Mesodermal cell (in vitro differentiated cells): ENCODE data around the gene CKLF.

Experiments
- H3K27ac ChIP-seq: 2 replicates; pipeline ENCODE4 v1.7.0; 2013; ENCODE audit warnings: mild to moderate bottlenecking, low read depth, low read length, moderate library complexity; ENCODE audit not compliant: severe bottlenecking
- H3K36me3 ChIP-seq: 2 replicates; pipeline ENCODE4 v1.7.1; 2013; ENCODE audit warnings: mild to moderate bottlenecking, low read length, moderate library complexity; ENCODE audit not compliant: control insufficient read depth, insufficient read depth
- H3K4me1 ChIP-seq: one replicate; pipeline ENCODE4 v1.7.1; 2013; ENCODE audit warnings: mild to moderate bottlenecking, low read length; ENCODE audit not compliant: insufficient read depth, control insufficient read depth, poor library complexity, severe bottlenecking
- H3K4me3 ChIP-seq: 2 replicates; pipeline ENCODE4 v1.7.0; 2013; ENCODE audit warnings: low read length, control low read depth, mild to moderate bottlenecking; ENCODE audit not compliant: insufficient read depth, poor library complexity, severe bottlenecking; ENCODE audit errors: extremely low read depth
- H3K9me3 ChIP-seq: 2 replicates; pipeline ENCODE4 v1.7.1; 2013; ENCODE audit warnings: mild to moderate bottlenecking, low read length, moderate library complexity; ENCODE audit not compliant: control insufficient read depth
- WGBS, 2 experiments: methylation state at CpG; one replicate each; pipeline ENCODE4 v1.1.5; 2013; ENCODE audit warnings: missing lambda C conversion rate in 2 of 2; ENCODE audit not compliant: insufficient coverage in 2 of 2; 5-methylcytosine and 5-hydroxymethylcytosine counted together

The CKLF gene

DNA sequence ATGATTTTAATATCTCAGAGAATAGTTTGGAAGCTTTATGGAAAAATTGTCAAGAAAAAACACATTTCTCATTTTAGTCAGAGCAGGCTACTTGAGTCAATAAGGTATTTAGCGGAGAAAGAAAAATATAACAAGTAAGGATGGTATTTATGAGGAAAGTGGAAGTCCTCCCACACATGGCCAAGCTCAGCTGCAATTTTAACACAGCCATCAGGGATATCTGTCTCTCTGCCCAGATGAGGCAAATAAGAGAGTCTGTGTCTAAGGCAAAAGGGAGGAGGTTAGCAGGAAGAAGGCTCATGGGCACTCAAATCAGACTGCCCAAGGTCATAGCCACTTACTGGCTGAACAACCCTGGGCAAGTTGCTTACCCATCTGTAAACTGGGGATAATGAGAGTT is 21.7 kb downstream of the CKLF start:
- WGBS, 2 experiments: 88% methylated on average over 1 of the region's 1 CpG; no CpG with 5 or more reads in 1 of the 2 experiments
- Histone ChIP-seq H3K4me1 (peaks cover 2% of the 10 kb centered on the region), H3K27ac (no peak overlapping the region), H3K36me3 (no peaks in the 10 kb centered on the region), H3K9me3 (no peaks in the 10 kb centered on the region), H3K4me3 (no peak overlapping the region)

DNA sequence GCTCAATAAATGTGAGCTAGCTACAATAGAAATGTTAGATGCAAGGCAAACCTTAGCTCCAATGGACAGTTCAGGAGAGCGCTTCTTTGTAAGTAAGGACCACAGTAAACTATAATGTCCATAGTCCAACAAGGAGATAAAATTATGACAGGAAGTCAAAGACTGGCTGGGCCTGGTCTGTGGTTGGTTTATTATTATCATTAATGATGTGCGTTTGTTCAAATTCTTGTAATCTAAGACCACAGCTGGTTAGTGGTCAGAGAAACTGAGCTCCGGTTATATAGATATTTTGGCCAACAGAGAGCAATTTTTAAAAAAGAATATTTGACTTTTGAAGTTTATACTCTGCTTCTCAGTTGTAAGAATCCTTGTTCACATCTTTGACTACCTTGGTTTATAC is 22.2 kb downstream of the CKLF start:
- Histone ChIP-seq H3K27ac (no peak overlapping the region), H3K4me1 (no peaks in the 10 kb centered on the region), H3K9me3 (no peaks in the 10 kb centered on the region), H3K4me3 (no peak overlapping the region), H3K36me3 (no peaks in the 10 kb centered on the region)
- WGBS, 2 experiments: 94 to 100% methylated on average over 1 to 2 of the region's 3 CpGs

DNA sequence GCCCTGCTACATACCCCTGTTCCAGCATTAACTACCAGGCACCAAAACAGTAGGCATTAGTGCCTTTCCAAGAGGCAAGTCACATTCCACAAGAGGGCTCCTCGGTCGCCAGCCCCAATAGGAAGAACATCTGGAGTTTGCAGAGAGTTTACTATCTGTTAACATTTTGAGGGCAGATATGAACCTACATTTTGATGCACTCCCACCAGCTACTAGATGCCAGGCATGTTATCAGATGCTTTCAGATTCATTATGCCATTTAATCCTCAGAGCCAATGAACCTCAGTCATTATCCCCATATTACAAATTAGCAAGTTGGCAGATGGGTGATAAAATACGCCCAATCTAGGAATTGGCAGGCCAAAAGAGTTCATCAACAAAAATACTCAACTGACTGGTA is 22.7 kb downstream of the CKLF start:
- no peaks in the 10 kb centered on the region for H3K36me3 ChIP-seq
- WGBS, 2 experiments: 94 to 100% methylated on average over 1 to 3 of the region's 3 CpGs
- no peak overlapping the region for H3K27ac ChIP-seq
- no peaks in the 10 kb centered on the region for H3K9me3 ChIP-seq
- H3K4me1 ChIP-seq: no peaks in the 10 kb centered on the region
- H3K4me3 ChIP-seq: no peak overlapping the region

DNA sequence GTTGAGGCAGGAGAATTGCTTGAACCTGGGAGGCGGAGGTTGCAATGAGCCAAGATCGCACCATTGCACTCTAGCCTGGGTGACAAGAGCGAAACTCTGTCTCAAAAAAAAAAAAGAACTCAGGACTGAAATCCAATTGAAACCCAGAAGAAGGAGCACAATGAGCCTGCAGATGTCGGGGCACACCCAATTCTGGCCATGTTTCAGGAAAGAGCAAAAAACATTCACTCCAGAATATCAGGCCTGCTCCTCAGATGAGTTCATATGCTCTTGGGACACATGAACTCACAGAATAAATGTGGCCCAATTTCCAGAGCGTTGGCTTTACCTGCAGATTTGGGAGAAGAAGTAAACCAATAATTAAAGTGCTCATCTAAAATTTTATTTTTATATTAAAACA is 23.9 kb downstream of the CKLF start:
- 86 to 100% methylated on average over 1 to 3 of the region's 5 CpGs for WGBS, 2 experiments
- Histone ChIP-seq H3K27ac (no peak overlapping the region), H3K4me1 (peaks cover 10% of the 10 kb centered on the region), H3K36me3 (no peaks in the 10 kb centered on the region), H3K9me3 (no peaks in the 10 kb centered on the region), H3K4me3 (no peak overlapping the region)

GRCh38 chr16:66578651-66579531 is 26.5 kb downstream of the CKLF start, which contains the start of gene CMTM2:
TSS of gene CMTM2 (plus strand) at chr16:66579463. CDS start at chr16:66579608, 145 bp downstream.
- peaks cover 10% of the 10 kb centered on the region for H3K4me1 ChIP-seq
- no peaks in the 10 kb centered on the region for H3K9me3 ChIP-seq
- WGBS, 2 experiments: 42 to 49% methylated on average over 74 to 75 of the region's 77 CpGs
- no peak within 1 kb of the TSS for H3K27ac ChIP-seq
- H3K4me3 ChIP-seq: no peak within 1 kb of the TSS
- no peaks in the 10 kb centered on the region for H3K36me3 ChIP-seq

DNA sequence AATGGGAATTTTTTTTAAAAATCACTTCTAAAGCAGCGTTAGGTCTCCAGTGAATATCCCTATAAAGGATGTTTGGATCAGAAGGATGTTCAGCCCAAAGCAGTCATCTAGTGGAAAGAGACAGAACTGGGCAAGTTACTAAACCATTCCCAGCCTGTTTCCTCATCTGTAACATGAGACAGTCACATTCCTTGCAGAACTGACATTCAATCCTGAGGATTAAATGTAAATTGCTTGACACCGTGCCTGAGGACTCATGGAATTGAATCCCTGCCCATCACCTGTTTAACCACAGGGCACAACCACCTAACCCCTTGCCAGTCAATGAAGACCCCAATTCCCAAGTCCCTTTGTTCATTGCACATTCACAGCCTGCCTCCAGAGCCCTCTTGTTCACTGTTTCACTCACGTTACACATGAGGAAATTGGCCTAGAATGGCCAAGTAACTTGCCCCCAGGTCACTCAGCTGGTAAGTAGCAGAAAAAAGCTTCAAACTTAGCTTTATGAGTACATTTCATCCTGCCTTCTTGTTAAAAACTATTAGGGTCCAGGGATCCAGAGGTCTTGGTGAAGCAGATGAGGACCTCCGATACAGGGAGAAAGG is 28.3 kb downstream of the CKLF start:
- WGBS, 2 experiments: 59 to 75% methylated on average over 3 to 4 of the region's 4 CpGs
- H3K36me3 ChIP-seq: no peaks in the 10 kb centered on the region
- H3K9me3 ChIP-seq: no peaks in the 10 kb centered on the region
- H3K27ac ChIP-seq: no peak overlapping the region
- peaks cover 10% of the 10 kb centered on the region for H3K4me1 ChIP-seq
- no peak overlapping the region for H3K4me3 ChIP-seq

DNA sequence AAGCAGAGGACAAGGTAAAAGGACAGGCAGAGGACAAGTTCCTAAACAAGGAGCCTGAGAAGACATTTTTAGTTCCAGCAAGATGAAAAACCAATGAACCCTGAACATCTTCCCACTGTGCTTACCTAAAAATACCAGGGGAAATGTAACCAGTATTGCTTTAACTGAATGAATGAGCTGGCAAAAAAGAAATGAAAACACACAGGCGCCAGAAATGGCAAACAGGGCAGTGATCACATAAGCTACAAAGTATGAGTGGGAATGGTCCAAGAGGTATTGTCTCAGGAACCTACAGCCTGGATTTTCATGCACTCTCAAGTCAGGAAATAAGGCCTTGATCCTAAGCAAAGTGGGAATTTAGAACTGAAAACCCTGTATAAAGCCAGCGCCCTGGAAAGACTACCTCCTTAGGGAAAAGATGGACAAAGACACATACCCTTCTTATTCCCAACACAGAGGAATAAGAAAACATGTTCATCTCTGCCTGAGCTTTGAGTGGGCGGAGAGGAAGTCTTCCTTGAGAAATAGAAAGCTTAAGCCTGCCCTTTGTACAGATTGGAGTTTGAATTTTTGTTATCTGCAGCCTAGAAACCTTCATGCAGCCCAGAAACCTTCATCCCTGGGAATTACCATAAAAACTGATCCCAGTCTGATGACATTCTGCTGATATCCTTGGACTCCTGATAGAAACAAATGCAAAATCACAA is 29.0 kb downstream of the CKLF start:
- WGBS, 2 experiments: 87 to 96% methylated on average over 2 of the region's 3 CpGs
- Histone ChIP-seq H3K27ac (no peak overlapping the region), H3K9me3 (no peaks in the 10 kb centered on the region), H3K36me3 (no peaks in the 10 kb centered on the region), H3K4me3 (no peak overlapping the region), H3K4me1 (peaks cover 10% of the 10 kb centered on the region)

- H3K4me3 ChIP-seq: no peak overlapping the region
- no peaks in the 10 kb centered on the region for H3K9me3 ChIP-seq
- H3K27ac ChIP-seq: no peak overlapping the region
- H3K36me3 ChIP-seq: no peaks in the 10 kb centered on the region
- 80 to 88% methylated on average over 7 to 10 of the region's 10 CpGs for WGBS, 2 experiments
- peaks cover 5% of the 10 kb centered on the region for H3K4me1 ChIP-seq
Measured at GRCh38 chr16:66585481-66586239, 33.3 kb downstream of the CKLF start.

DNA sequence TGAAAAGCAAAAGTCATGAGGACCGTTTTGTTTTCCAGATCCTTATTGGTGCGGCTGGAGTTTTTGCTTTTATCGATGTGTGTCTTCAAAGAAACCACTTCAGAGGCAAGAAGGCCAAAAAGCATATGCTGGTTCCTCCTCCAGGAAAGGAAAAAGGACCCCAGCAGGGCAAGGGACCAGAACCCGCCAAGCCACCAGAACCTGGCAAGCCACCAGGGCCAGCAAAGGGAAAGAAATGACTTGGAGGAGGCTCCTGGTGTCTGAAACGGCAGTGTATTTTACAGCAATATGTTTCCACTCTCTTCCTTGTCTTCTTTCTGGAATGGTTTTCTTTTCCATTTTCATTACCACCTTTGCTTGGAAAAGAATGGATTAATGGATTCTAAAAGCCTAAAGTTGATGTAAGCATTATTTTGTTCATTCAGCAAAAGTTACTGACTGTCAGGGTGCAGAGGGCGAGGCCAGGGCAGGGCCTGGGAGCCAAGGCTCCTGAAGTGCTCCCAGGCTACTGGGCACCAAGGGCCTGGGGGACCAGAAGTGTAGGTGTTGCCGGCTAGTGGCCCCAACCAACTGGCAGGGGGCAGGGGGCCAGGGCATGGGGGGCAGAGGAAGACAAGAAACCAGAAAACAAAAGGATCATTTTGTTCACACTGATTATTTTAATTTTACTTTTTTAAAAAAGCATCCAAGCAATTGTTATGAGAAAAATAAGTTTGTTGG is 35.7 kb downstream of the CKLF start:
- no peak overlapping the region for H3K4me3 ChIP-seq
- no peaks in the 10 kb centered on the region for H3K4me1 ChIP-seq
- H3K9me3 ChIP-seq: no peaks in the 10 kb centered on the region
- 92 to 93% methylated on average over 5 to 6 of the region's 7 CpGs for WGBS, 2 experiments
- H3K27ac ChIP-seq: no peak overlapping the region
- H3K36me3 ChIP-seq: no peaks in the 10 kb centered on the region
